A549 (cell line): Measurements from ENCODE around the gene MED16. TPM values are rescaled to one million over a fixed set of nuclear protein-coding genes. Genes with fewer than 3 reads are reported as not detected.
A peak's percentile ranks its signal among the peaks of the same experiment; 100 is the strongest.

Experiments
- ATAC-seq, 2 experiments: fragments of 200-7000 bp in 1 of 2; fragments of >200 bp in 1 of 2; cut with Nextera tagmentation in 1 of 2; cut with Tn5 transposase in 1 of 2; 3 replicates each; pipeline versions ENCODE4 v1.8.0 to v1.9.1; 2018 to 2020; ENCODE audit warnings: mild to moderate bottlenecking in 1 of 2, moderate library complexity in 1 of 2
- CTCF ChIA-PET: fragments of 300-600 bp; sonication (Branson Sonifier 250); formaldehyde crosslinking; extraction: SDS; loops from one replicate; lab custom pipeline; 2021; ENCODE audit warnings: antibody characterized with exemption, inconsistent platforms; lab: Yijun Ruan, JAX
- POLR2A ChIA-PET: fragments of 350-600 bp; formaldehyde crosslinking; extraction: SDS; loops from one replicate; lab custom pipeline; 2021; ENCODE audit warnings: antibody characterized with exemption, inconsistent platforms; lab: Yijun Ruan, JAX
- DNase-seq, 2 experiments: peaks; one replicate each; pipeline versions ENCODE4 v3.0.0 to v3.0.0-alpha.2; 2011 to 2016; ENCODE audit warnings: low read depth in 1 of 2, low spot score in 1 of 2
- FAIRE-seq: peaks from 2 replicates; lab custom pipeline; 2011; peaks lifted over from hg19 to GRCh38; lab: Jason Lieb, UNC
- H3K27ac ChIP-seq, 2 experiments: fragments of >200 bp; sonication (Bioruptor Twin); formaldehyde crosslinking; 3 replicates each; pipeline ENCODE4 v1.5.1; 2016 to 2017
- H3K4me1 ChIP-seq: fragments of >200 bp; sonication (Bioruptor Twin); formaldehyde crosslinking; 3 replicates; pipeline ENCODE4 v1.6.1; 2016
- H3K4me2 ChIP-seq: fragments of >200 bp; sonication (Bioruptor Twin); formaldehyde crosslinking; 3 replicates; pipeline ENCODE4 v1.6.1; 2016
- H3K4me3 ChIP-seq: fragments of >200 bp; sonication (Bioruptor Twin); formaldehyde crosslinking; 3 replicates; pipeline ENCODE4 v1.5.1; 2016
- H3K9me3 ChIP-seq: fragments of >200 bp; sonication (Bioruptor Twin); formaldehyde crosslinking; 3 replicates; pipeline ENCODE4 v1.6.1; 2016
- BCL3 ChIP-seq: fragments of >200 bp; sonication (Bioruptor Twin); formaldehyde crosslinking; IDR thresholded peaks from 3 replicates; pipeline ENCODE4 v1.6.1; 2016
- BHLHE40 ChIP-seq: IDR thresholded peaks from 2 replicates; pipeline ENCODE4 v1.6.1; 2012; ENCODE audit warnings: low read depth, low read length, inconsistent platforms
- FOSL2 ChIP-seq, 2 experiments: fragments of 450-650 bp in 1 of 2; fragments of >200 bp in 1 of 2; sonication (Bioruptor Twin) in 1 of 2; formaldehyde crosslinking; IDR thresholded peaks; 2 replicates each; pipeline versions ENCODE4 v1.5.0 to v1.6.1; 2016 to 2020; ENCODE audit warnings: mild to moderate bottlenecking in 1 of 2, moderate library complexity in 1 of 2
- HMGXB4 ChIP-seq: fragments of 250-450 bp; sonication (Bioruptor Pico); IDR thresholded peaks from 2 replicates; pipeline ENCODE4 v1.5.0; 2021; ENCODE audit warnings: mild to moderate bottlenecking, moderate library complexity, borderline replicate concordance
- KDM1A ChIP-seq: fragments of 200-600 bp; sonication (generic); IDR thresholded peaks from 2 replicates; pipeline ENCODE4 v1.6.1; 2016; ENCODE audit warnings: low read depth, mild to moderate bottlenecking
- MAFK ChIP-seq: fragments of 450-650 bp; IDR thresholded peaks from 2 replicates; pipeline ENCODE4 v1.6.1; 2014; ENCODE audit not compliant: partially characterized antibody
- MYC ChIP-seq: IDR thresholded peaks from 2 replicates; pipeline ENCODE4 v1.6.1; 2012; ENCODE audit warnings: mild to moderate bottlenecking, inconsistent platforms, low read length, improper control_type of control experiment, borderline replicate concordance
- NR3C1 ChIP-seq: fragments of >200 bp; sonication (Bioruptor Twin); formaldehyde crosslinking; IDR thresholded peaks from 3 replicates; pipeline ENCODE4 v1.6.1; 2017
- POLR2A ChIP-seq: IDR thresholded peaks from 2 replicates; pipeline ENCODE4 v1.6.1; 2012; ENCODE audit warnings: mild to moderate bottlenecking, low read length
- POLR2AphosphoS2 ChIP-seq: conservative IDR thresholded peaks from 2 replicates; pipeline ENCODE4 v1.6.1; 2012; ENCODE audit warnings: low read length, improper control_type of control experiment, inconsistent platforms
- RARB ChIP-seq: fragments of 250-450 bp; sonication (Bioruptor Pico); IDR thresholded peaks from 2 replicates; pipeline ENCODE4 v1.8.0; 2021; ENCODE audit warnings: mild to moderate bottlenecking, moderate library complexity
- RNF2 ChIP-seq: fragments of 200-600 bp; sonication (generic); IDR thresholded peaks from 2 replicates; pipeline ENCODE4 v1.6.1; 2016; ENCODE audit warnings: low read depth, mild to moderate bottlenecking, antibody characterized with exemption, moderate library complexity, borderline replicate concordance
- SREBF2 ChIP-seq: fragments of 450-650 bp; IDR thresholded peaks from 2 replicates; pipeline ENCODE4 v1.6.1; 2014; ENCODE audit warnings: mild to moderate bottlenecking, moderate library complexity
- TFCP2L1 ChIP-seq: fragments of 250-450 bp; sonication (Bioruptor Pico); IDR thresholded peaks from 2 replicates; pipeline ENCODE4 v1.5.0; 2021; ENCODE audit warnings: mild to moderate bottlenecking
- WGBS: methylation state at CpG from one replicate; pipeline ENCODE4 v1.1.6; 2017; ENCODE audit errors: missing lambda C conversion rate; 5-methylcytosine and 5-hydroxymethylcytosine counted together
- polyA plus RNA-seq, 4 experiments: library from polyadenylated mRNA; depleted of rRNA in 3 of 4; stranded (reverse); fragments of >200 nt; fragmentation: RNase III in 1 of 4; extraction: RNeasy Plus Mini Kit Qiagen cat#74134 plus additional on column Dnase treatment in 1 of 4; gene quantifications; 2 replicates in 3 of 4; 3 replicates in 1 of 4; pipeline ENCODE4 v1.2.3, GENCODE V29; 2011 to 2017

MED16 gene
- polyA plus RNA-seq, 2 of the 4 experiments (the other 2 are of a cell fraction): 8.0 to 12.7 TPM

DNA sequence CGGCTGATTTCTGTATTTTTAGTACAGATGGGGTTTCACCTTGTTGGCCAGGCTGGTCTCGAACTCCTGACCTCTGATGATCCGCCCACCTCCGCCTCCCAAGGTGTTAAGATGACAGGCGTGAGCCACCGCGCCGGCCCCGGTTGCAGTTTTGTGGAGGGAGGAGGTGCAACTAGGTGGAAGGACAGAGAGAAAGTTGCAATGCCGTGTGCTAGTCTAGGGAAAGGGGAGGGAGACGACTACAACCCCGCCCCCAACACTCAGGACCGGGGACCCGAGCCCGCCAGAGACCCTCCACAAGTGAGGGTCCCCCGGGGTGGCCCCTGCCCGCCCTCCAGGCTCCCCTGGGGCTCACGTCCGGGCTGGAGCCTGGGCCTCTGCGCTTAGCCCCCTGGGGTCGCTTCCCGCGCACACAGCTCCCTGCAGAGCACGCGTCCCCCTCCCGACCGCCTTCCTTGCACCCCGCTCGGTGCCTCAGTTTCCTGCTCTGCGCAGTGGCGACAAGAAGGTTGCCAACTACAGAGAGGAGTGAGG, 31.6 kb upstream of the MED16 start:
- H3K4me3 ChIP-seq: peak overlapping the region; percentile 91
- peak in 1 of 2 experiments; percentile 56 for DNase-seq
- no peaks in the 10 kb centered on the region for H3K9me3 ChIP-seq
- FAIRE-seq: no peak
- WGBS: 9% methylated on average over 8 of the region's 31 CpGs
- H3K27ac ChIP-seq: peak overlapping the region; percentile 99 to 100
- H3K4me1 ChIP-seq: peaks cover 21% of the 10 kb centered on the region; the same call in 2 of the 3 replicates
- TF ChIP-seq RARB (CRISPR knock-in tag) (no peak), MYC (0 out of 2 replicates have a peak, but pooled peaks have one; percentile 12)
- ATAC-seq: peak in 1 of 2 experiments; percentile 3; a peak in 3 of 6 replicates
- peak overlapping the region; percentile 99 for H3K4me2 ChIP-seq
- CTCF ChIA-PET: interaction anchor here (5.5 kb wide), 1 partner anchor 59 kb away, joined by 93 read pairs; the partner anchor contains the start of gene WDR18
- POLR2A ChIA-PET: no interaction called here

DNA sequence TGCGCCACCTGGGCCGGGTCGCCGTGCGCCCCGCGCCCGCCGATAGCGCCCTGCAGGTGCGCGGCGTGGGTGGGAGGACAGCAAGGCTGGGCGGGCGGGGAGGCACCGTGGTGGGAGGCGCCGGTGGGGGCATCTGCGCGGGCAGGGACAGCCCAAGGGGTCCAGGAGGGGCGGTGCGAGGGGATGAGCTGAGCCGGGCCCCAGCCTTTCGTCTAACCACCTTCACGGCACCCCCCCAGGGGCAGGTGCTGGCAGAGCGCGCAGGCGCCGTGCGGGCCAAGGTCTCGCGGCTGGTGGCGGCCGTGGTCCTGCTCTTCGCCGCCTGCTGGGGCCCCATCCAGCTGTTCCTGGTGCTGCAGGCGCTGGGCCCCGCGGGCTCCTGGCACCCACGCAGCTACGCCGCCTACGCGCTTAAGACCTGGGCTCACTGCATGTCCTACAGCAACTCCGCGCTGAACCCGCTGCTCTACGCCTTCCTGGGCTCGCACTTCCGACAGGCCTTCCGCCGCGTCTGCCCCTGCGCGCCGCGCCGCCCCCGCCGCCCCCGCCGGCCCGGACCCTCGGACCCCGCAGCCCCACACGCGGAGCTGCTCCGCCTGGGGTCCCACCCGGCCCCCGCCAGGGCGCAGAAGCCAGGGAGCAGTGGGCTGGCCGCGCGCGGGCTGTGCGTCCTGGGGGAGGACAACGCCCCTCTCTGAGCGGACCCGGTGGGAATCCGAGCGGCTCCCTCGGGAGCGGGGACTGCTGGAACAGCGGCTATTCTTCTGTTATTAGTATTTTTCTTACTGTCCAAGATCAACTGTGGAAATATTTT, 27.3 kb upstream of the MED16 start:
- no peak for TF ChIP-seq POLR2AphosphoS2
- no peak for TF ChIP-seq POLR2A
- FAIRE-seq (no peak), ATAC-seq (no peak), DNase-seq (no peak)
- ChIA-PET CTCF (interaction anchor here (0.8 to 5.5 kb wide), 7 partner anchors 17 to 150 kb away, joined by 3 to 93 read pairs (median 4); partner anchors contain the start of gene WDR18), POLR2A (no interaction called here)
- Histone ChIP-seq H3K27ac (no peak overlapping the region), H3K4me2 (no peak overlapping the region), H3K4me1 (peaks cover 17% of the 10 kb centered on the region; the same call in 2 of the 3 replicates), H3K4me3 (no peak overlapping the region), H3K9me3 (no peaks in the 10 kb centered on the region)
- WGBS: 82% methylated on average over 31 of the region's 84 CpGs

DNA sequence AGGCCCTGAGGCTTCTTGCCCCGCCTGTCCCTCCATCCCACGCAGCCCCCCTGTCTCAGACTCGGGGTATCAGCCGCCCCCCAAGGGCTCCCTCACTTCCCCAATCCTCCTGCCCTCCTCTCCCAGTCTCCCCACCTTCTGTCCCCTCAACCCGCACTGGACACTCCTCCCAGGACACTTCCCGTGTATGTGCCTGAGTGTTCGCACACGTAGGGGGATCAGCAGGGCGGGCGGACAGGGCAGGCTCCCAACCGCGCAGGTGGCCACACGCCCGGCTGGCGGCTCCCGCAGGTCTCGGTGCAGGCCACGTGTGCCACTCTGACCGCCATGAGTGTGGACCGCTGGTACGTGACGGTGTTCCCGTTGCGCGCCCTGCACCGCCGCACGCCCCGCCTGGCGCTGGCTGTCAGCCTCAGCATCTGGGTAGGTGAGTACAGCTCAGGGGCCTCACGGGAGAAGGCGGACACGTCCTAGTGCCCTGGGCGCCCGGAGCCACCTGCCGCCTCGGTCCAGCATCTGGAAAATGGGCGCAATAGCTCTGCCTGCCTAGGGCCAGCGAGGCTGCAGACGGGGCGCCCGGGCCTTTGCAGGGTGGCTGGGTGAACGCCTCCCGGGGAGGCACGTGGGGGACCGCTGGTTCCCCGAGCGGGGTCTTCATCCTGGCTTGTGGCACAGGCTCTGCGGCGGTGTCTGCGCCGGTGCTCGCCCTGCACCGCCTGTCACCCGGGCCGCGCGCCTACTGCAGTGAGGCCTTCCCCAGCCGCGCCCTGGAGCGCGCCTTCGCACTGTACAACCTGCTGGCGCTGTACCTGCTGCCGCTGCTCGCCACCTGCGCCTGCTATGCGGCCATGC, 26.4 kb upstream of the MED16 start:
- H3K27ac ChIP-seq: no peak overlapping the region
- WGBS: 89% methylated on average over 22 of the region's 68 CpGs
- no peak for ATAC-seq
- TF ChIP-seq BHLHE40 (no peak), KDM1A (0 out of 2 replicates have a peak, but pooled peaks have one; percentile 23), MAFK (no peak), TFCP2L1 (CRISPR knock-in tag) (no peak)
- no peaks in the 10 kb centered on the region for H3K9me3 ChIP-seq
- CTCF ChIA-PET: interaction anchor here (0.8 to 2.2 kb wide), 3 partner anchors 69 to 150 kb away, joined by 3 to 5 read pairs (median 3); no protein-coding TSS in a partner anchor
- no peak overlapping the region for H3K4me2 ChIP-seq
- no peak overlapping the region for H3K4me3 ChIP-seq
- no peak for FAIRE-seq
- no peak for DNase-seq
- POLR2A ChIA-PET: no interaction called here
- peaks cover 14% of the 10 kb centered on the region; the same call in 1 of the 3 replicates for H3K4me1 ChIP-seq

DNA sequence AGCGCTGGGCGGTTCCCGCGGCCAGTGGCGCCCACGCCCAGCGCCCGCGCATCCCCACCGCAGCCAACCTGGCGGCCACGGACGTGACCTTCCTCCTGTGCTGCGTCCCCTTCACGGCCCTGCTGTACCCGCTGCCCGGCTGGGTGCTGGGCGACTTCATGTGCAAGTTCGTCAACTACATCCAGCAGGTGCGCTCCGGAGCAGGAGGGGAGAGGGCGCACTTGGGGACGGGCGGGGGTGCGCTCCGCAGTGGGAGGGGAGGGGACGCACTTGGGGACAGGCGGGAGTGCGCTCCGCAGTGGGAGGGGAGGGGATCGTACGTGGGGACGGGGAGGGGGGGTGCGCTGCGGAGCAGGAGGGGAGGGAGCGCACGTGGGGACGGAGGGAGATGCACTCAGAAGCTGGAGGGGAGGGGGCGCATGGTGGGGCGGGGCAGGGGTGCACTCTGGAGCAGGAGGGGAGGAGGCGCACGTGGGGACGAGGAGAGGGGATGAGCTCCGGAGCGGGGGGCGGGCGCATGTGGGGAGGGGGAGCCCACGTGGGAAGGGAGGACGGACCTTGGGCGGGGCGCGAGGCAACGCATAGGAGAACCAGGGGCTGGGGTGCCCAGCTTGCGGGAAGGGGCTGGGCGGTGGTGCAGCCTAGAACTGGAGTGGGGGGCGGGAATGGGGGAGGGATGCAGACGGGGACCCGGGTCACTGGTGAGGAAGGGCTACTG, 25.7 kb upstream of the MED16 start:
- no peak for DNase-seq
- no peak for FAIRE-seq
- Histone ChIP-seq H3K4me2 (peak overlapping the region; percentile 98), H3K9me3 (no peaks in the 10 kb centered on the region), H3K27ac (peak overlapping the region in 1 of 2 experiments; percentile 85; a peak in 2 of 6 replicates), H3K4me1 (peaks cover 14% of the 10 kb centered on the region; the same call in 1 of the 3 replicates), H3K4me3 (no peak overlapping the region; the same call in 1 of the 3 replicates)
- CTCF ChIA-PET: interaction anchor here (0.7 to 1.1 kb wide), 3 partner anchors 40 to 149 kb away, joined by 3 to 5 read pairs (median 4); partner anchors contain the start of gene WDR18
- POLR2A ChIA-PET: no interaction called here
- 47% methylated on average over 2 of the region's 58 CpGs for WGBS
- peak; percentile 21 to 28; a peak in 3 of 6 replicates for ATAC-seq
- no peak for TF ChIP-seq HMGXB4 (CRISPR knock-in tag)
- no peak for TF ChIP-seq MYC
- no peak for TF ChIP-seq FOSL2 (IDR thresholded peaks at IDR 0.05)
- no peak for TF ChIP-seq FOSL2 (CRISPR knock-in tag; IDR thresholded peaks at IDR 0.05)
- no peak for TF ChIP-seq BCL3
- TF ChIP-seq RNF2: no peak
- no peak for TF ChIP-seq SREBF2
- no peak for TF ChIP-seq NR3C1
